SK-N-MC (cell line): ENCODE measurements around the gene IFNAR1.
"Not testable (repeated sequence)": the region's sequence is repeated elsewhere in the genome, so short reads cannot be mapped to it uniquely, and the experiment has no call there.

Experiments used
- DNase-seq: peaks from one replicate; pipeline ENCODE4 v3.0.0-alpha.2; 2011; ENCODE audit warnings: low read depth, low spot score
- H3K27ac ChIP-seq: fragments of 200-600 bp; sonication (generic); 2 replicates; pipeline ENCODE4 v1.5.1; 2016; ENCODE audit warnings: mixed run types
- H3K36me3 ChIP-seq: fragments of 200-600 bp; sonication (generic); 2 replicates; pipeline ENCODE4 v1.6.1; 2017; ENCODE audit warnings: antibody characterized with exemption, low read length, mixed read lengths; ENCODE audit not compliant: insufficient read depth
- H3K4me3 ChIP-seq: fragments of 200-600 bp; sonication (generic); 2 replicates; pipeline ENCODE4 v1.5.1; 2016
- H3K9ac ChIP-seq: fragments of 200-600 bp; sonication (generic); 2 replicates; pipeline ENCODE4 v1.8.0; 2017; ENCODE audit warnings: mixed run types, mixed read lengths; ENCODE audit not compliant: insufficient read length
- H3K9me3 ChIP-seq: fragments of 200-600 bp; sonication (generic); 2 replicates; pipeline ENCODE4 v1.6.1; 2017; ENCODE audit warnings: low read depth, mild to moderate bottlenecking, antibody characterized with exemption, low read length, moderate library complexity, mixed read lengths
- EZH2 ChIP-seq: fragments of 200-600 bp; sonication (generic); IDR thresholded peaks from one replicate; pipeline ENCODE4 v1.6.1; 2017; ENCODE audit warnings: antibody characterized with exemption
- FOXP2 ChIP-seq: optimal IDR thresholded peaks from 2 replicates; pipeline ENCODE3; 2011; ENCODE audit warnings: mild to moderate bottlenecking, moderate library complexity; ENCODE audit not compliant: insufficient read depth; ENCODE audit errors: extremely low read length, control extremely low read depth
- POLR2AphosphoS5 ChIP-seq: IDR thresholded peaks from 2 replicates; pipeline ENCODE4 v1.6.1; 2012; ENCODE audit warnings: mild to moderate bottlenecking, low read depth, low read length, borderline replicate concordance

IFNAR1 gene

GRCh38 chr21:33355355-33355754 lies 30.6 kb downstream of the IFNAR1 start:
- TF ChIP-seq POLR2AphosphoS5 (no peak), EZH2 (no peak), FOXP2 (no peak)
- no peaks in the 10 kb centered on the region for H3K9me3 ChIP-seq
- no peak for DNase-seq
- no peak overlapping the region for H3K27ac ChIP-seq
- H3K4me3 ChIP-seq, result no peak overlapping the region
- no peak overlapping the region for H3K9ac ChIP-seq
- H3K36me3 ChIP-seq, result peaks cover 19% of the 10 kb centered on the region

GRCh38 chr21:33355996-33356395 lies 31.2 kb downstream of the IFNAR1 start:
- no peak for DNase-seq
- Histone ChIP-seq H3K4me3 (no peak overlapping the region), H3K9me3 (no peaks in the 10 kb centered on the region), H3K27ac (no peak overlapping the region), H3K9ac (no peak overlapping the region), H3K36me3 (peaks cover 19% of the 10 kb centered on the region; the same call in 1 of the 2 replicates)
- no peak for TF ChIP-seq EZH2
- no peak for TF ChIP-seq POLR2AphosphoS5
- no peak for TF ChIP-seq FOXP2

GRCh38 chr21:33357177-33357576 lies 32.4 kb downstream of the IFNAR1 start:
- Histone ChIP-seq H3K9ac (no peak overlapping the region), H3K4me3 (no peak overlapping the region), H3K36me3 (peaks cover 14% of the 10 kb centered on the region; the same call in 1 of the 2 replicates), H3K9me3 (no peaks in the 10 kb centered on the region), H3K27ac (no peak overlapping the region)
- TF ChIP-seq EZH2 (no peak), POLR2AphosphoS5 (no peak), FOXP2 (no peak)
- no peak for DNase-seq

DNA sequence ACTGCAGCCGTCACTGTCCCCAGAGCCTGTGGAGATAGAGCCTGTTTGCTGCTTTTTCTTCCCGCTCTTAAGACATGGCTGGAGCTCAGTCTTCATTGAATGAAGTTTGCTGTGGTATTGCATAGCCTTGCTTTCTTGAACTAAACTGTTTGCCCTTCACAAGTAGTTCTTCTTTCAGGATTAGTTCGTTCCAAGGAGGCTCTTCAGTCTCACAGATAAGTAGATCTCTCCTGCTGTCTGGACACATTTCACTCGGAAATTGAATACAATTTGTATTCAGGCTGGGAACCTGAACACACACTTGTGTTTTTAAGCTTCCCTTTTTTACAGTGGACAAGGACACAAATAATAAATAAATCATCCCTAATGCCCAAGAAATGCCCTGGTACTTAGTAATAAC lies 34.7 kb downstream of the IFNAR1 start:
- H3K9ac ChIP-seq, result no peak overlapping the region
- H3K27ac ChIP-seq, result no peak overlapping the region
- peaks cover 14% of the 10 kb centered on the region; the same call in 1 of the 2 replicates for H3K36me3 ChIP-seq
- DNase-seq, result no peak
- TF ChIP-seq FOXP2, result no peak
- TF ChIP-seq POLR2AphosphoS5, result no peak
- no peak for TF ChIP-seq EZH2
- H3K4me3 ChIP-seq, result no peak overlapping the region
- H3K9me3 ChIP-seq, result no peaks in the 10 kb centered on the region

- no peak for TF ChIP-seq EZH2
- TF ChIP-seq POLR2AphosphoS5, result no peak
- no peak for TF ChIP-seq FOXP2
- no peak for DNase-seq
- Histone ChIP-seq H3K36me3 (peaks cover 13% of the 10 kb centered on the region; the same call in 1 of the 2 replicates), H3K9me3 (no peaks in the 10 kb centered on the region), H3K4me3 (no peak overlapping the region), H3K9ac (no peak overlapping the region), H3K27ac (no peak overlapping the region)
Measured at GRCh38 chr21:33360281-33360680, 35.5 kb downstream of the IFNAR1 start.

- Histone ChIP-seq H3K4me3 (peak overlapping the region; percentile 67), H3K27ac (no peak overlapping the region), H3K9ac (no peak overlapping the region), H3K36me3 (peaks cover 5% of the 10 kb centered on the region; the same call in 1 of the 2 replicates), H3K9me3 (no peaks in the 10 kb centered on the region)
- peak; percentile 45 for DNase-seq
- TF ChIP-seq EZH2, result no peak
- TF ChIP-seq POLR2AphosphoS5, result peak; percentile 8; the same call in 1 of the 2 replicates
Measured at GRCh38 chr21:33360881-33361602, 36.3 kb downstream of the IFNAR1 start.

- Histone ChIP-seq H3K9me3 (0 out of 2 replicates have a peak, but pooled peaks cover 5% of the 10 kb centered on the region), H3K4me3 (no peak overlapping the region; the same call in 1 of the 2 replicates), H3K27ac (no peak overlapping the region), H3K9ac (no peak overlapping the region), H3K36me3 (no peaks in the 10 kb centered on the region)
- TF ChIP-seq EZH2, result no peak
- no peak for TF ChIP-seq POLR2AphosphoS5
- TF ChIP-seq FOXP2, result no peak
- DNase-seq, result no peak
Measured at GRCh38 chr21:33362044-33362555, 37.3 kb downstream of the IFNAR1 start.

DNA sequence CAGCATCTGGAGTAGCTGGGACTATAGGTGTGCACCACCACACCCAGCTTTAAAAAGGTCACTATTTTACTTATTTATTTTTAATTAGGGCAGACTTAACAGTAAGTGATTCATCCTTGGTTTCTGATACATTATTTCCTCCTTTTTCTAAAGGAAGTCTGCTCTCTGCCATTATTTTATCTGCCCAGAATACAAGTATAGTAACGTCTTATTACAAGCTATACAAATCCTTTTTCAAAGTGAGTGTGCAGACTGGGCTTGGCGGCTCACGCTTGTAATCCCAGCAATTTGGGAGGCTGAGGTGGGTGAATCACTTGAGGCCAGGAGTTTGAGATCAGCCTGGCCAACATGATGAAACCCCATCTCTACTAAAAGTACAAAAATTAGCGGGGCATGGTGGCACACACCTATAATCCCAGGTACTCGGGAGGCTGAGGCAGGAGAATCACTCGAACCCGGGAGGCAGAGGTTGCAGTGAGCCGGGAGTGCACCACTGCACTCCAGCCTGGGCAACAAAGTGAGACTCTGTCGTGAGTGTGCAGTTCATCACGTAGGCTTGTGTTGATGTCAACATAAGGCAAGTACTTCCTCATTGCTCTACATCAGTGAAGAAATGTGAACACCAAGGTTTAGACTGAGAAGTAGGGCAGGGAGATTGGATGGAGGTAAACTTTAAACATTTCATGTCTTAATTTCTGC lies 39.3 kb downstream of the IFNAR1 start:
- not testable (repeated sequence) for H3K9me3 ChIP-seq, DNase-seq, H3K27ac ChIP-seq, H3K36me3 ChIP-seq, H3K4me3 ChIP-seq, H3K9ac ChIP-seq
